GM19240 (cell line): ENCODE data around the gene SERPINA9.

Experiments
- DNase-seq: peaks from one replicate; pipeline ENCODE4 v3.0.0; 2011; ENCODE audit warnings: low spot score; ENCODE audit not compliant: insufficient read length

The SERPINA9 gene

GRCh38 chr14:94462763-94463572, 13.0 kb downstream of the SERPINA9 start:
- no peak for DNase-seq

DNA sequence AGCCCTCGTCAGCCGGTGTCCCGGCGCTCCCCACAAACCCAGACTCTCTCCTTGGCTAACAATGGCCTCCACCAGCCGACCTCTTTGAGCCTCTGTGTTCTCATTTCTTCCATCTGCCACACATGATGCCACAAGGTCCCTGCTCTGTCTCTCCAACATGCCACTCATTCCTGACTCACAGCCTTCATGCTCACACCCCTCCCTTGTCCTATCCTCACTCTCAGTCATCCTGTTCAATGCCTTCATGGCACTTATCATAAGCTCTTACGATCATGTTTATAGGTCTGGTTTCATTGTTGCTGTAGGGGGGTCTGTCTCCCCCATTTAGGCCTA, 13.8 kb downstream of the SERPINA9 start:
- no peak for DNase-seq

GRCh38 chr14:94461526-94462218, 14.3 kb downstream of the SERPINA9 start:
- no peak for DNase-seq

DNA sequence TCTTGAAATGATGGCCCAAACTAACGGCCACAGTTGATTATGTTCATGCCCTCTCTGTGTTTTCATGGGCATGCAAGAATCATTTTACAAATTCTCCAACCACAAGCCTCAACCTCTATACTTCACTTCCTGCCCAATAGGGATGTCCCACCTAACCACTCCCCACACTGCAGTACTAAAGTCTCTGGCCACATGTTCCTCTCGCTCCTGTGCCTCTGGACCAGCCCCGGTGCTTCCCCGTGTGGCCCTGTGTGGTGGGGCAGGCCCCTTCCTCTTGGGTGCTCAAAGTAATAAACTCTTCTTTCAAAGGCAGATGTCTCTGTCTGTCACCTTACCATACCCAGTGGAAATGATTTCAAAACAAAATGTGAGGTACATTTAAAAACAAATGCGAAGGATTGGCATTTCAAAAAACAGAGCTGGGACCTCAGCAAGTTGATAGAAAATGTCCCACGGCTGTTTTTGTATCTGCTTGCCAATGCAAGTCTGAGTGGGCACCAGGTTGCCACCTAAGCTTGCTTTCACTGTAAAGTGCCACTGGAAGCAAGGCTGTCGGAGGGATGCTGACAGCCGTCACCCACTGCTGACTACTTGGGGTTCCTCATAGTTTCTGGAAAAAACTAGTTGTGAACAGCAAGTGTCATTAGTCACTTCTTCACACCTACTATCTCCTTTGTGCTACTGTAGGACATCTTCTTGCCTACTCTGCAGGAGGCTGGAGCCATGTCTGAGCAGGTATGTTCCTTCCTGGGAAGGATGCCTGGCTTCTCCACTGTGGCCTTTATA, 15.2 kb downstream of the SERPINA9 start:
- no peak for DNase-seq

- no peak for DNase-seq
Observed at GRCh38 chr14:94458558-94459205, 17.3 kb downstream of the SERPINA9 start.

GRCh38 chr14:94458096-94458495, 17.9 kb downstream of the SERPINA9 start:
- no peak for DNase-seq

- DNase-seq: no peak
Observed at GRCh38 chr14:94455928-94456327, 20.1 kb downstream of the SERPINA9 start.

DNA sequence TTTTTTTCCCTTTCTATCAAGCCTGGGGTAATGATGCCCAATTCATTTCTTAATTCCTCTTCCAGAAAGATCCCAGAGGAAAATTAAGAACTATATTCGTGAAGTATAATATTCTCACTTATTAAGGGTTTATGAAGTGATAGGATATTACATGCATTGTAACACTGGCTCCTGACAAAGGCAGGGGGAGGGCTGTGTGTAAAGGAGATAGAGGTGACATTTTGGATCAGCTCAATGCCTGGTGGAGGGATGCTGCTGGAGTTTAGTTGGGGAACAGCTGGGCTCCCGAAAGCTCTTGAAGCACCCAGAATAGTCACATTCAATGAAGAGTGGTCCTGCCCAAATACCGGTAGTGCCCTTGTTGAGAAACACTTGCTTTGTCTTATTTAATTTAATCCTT, 24.2 kb downstream of the SERPINA9 start:
- DNase-seq: no peak

GRCh38 chr14:94451091-94451771, 24.8 kb downstream of the SERPINA9 start:
- DNase-seq: no peak

DNA sequence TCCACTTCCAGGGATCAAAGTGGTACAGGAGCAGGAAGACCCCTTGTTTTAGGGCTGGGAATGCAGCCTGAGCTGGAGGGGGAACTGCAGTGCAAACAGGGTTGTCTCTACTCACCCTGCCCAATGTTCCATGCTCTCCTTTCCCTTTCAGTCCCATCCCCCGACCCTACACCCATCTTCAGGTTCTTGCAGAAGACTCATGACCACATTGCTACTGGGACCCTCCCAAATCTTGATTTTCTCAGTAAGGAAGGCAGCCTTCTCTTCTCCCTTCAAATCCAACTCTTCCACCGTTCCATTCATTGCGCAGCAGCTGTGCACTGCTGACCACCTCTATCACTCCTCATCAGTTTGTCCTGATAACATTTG, 25.3 kb downstream of the SERPINA9 start:
- no peak for DNase-seq

GRCh38 chr14:94449930-94450329, 26.1 kb downstream of the SERPINA9 start:
- no peak for DNase-seq

GRCh38 chr14:94448071-94448808, 27.8 kb downstream of the SERPINA9 start:
- no peak for DNase-seq

GRCh38 chr14:94447206-94447605, 28.8 kb downstream of the SERPINA9 start:
- no peak for DNase-seq

- no peak for DNase-seq
Observed at GRCh38 chr14:94446126-94446525, 29.9 kb downstream of the SERPINA9 start.

DNA sequence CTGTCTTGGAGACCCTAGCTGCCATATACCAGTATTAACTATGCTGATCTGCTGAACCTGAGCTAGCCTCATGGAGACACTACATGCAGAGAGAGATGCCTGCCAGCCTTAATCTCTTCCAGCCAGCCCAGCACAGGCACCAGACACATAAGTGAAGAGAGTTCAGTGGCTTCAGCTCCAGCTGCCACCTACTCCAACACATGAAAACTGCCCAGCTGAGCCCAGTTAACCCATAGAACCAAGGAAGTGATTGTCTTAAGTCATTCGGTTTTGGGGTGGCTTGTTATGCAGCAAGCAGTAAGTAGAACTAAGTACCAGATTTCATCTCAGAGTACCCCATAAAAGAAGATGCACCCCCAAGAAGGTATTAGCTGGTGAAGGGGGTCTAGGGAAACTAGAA, 31.0 kb downstream of the SERPINA9 start:
- no peak for DNase-seq

DNA sequence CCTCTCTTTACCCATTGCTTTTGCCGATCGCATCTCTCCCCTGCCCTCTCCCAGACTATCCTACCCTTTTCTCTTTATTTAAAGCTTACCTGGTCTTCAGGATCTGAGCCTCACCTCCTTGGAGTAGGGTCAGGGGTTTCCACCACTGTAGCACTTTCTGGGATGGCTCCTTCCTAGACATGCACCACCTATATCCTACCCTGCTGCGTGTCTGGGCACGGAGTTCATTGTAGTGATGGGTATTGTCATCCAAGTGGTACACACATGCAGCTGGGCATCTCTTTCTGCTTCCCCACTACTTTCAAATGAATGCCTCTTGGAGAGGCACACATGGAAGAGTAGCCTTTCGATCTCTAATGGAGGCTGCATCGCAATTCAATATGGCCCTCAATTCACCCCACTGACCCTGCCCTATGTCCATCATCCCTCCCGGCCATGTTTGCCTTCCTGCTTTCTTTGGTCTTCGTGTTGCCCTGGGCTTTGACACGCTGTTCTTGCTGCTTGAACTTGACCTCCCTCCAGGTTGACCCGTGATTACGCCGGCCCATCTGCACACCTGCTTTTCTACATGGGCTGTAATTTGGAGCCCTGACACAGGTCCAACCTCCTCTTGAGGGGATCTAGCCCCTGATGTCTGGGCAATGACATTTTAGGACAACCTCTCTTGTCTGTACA, 34.3 kb downstream of the SERPINA9 start:
- DNase-seq: no peak

GRCh38 chr14:94441130-94441529, 34.9 kb downstream of the SERPINA9 start:
- DNase-seq: no peak

DNA sequence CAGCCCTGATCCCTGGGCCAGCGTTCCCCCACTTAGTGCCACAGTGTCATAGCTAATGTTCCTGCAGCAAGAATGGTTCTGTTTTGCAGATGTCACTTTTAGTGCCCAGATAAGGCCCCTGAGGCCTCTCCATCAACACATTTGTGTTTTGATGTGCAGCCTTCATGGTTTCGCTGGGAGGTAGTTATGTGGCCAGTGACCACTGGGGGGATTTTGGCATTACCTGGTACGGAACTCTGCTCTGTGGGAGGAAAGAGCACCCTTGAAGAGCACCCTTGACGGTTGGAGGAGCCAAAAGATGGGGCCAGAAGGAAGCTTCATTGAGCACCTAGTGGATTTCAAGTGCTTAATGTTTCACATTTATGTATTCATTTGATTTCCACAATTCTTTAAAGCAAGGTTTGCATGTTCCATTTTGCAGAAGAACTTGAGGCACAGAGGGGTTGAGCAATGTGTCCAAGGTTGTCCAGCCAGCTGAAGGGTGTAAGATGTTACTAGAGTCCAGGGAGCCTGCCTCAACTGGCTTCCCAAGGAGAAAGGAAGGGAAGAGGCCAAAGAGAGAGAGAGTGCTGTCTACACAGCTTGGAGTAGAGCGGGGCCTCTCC, 36.4 kb downstream of the SERPINA9 start:
- no peak for DNase-seq

GRCh38 chr14:94428610-94429009, 47.4 kb downstream of the SERPINA9 start:
- DNase-seq: no peak
